ENCODE measurements around the gene CNNM4. TPM values are rescaled to one million over a fixed set of nuclear protein-coding genes. Genes with fewer than 3 reads are reported as not detected.

The CNNM4 gene
- total RNA-seq, 2 donors from 2014 or later: 9.2 to 13.9 TPM

DNA sequence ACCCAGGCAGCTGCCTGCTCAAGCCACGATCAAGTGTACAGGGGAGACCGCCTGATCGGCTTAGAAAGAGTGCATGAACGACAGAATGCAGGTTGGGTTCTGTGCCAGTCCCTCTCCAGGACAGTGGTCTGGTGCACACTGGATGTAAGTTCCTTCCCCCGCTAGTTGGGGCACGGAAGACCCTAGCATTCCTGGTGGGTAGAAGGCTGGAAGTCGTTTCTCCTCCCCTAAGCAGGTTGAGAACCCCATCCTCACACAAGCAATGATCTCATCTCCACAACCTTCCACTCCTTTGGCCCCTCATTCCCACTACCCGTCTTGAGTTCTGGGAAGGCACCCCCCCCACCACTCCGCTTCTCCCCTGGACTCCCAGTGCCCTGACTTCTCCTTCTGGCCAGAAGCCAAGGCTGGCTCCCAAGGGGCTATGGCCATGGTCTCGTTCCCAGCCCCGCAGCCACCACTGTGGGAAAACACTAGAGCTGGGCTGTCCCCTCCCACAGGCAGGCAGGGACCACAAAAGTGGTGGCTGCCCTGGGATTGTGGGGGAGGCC is 98.5 kb downstream of the CNNM4 start:
- WGBS: 33% methylated on average over 11 of the region's 11 CpGs
- no peak for DNase-seq (ENCODE audit: low spot score)
- H3K27me3 ChIP-seq (replicated peaks; ENCODE audit: insufficient read depth): no peaks in the 10 kb centered on the region
- H3K4me3 ChIP-seq: no peak overlapping the region
- no peaks in the 10 kb centered on the region for H3K9me3 ChIP-seq
- TF ChIP-seq POLR2A (IDR thresholded peaks at IDR 0.05) (no peak), POLR2AphosphoS5 (IDR thresholded peaks at IDR 0.05) (no peak)
- TF ChIP-seq, protein P1, sequence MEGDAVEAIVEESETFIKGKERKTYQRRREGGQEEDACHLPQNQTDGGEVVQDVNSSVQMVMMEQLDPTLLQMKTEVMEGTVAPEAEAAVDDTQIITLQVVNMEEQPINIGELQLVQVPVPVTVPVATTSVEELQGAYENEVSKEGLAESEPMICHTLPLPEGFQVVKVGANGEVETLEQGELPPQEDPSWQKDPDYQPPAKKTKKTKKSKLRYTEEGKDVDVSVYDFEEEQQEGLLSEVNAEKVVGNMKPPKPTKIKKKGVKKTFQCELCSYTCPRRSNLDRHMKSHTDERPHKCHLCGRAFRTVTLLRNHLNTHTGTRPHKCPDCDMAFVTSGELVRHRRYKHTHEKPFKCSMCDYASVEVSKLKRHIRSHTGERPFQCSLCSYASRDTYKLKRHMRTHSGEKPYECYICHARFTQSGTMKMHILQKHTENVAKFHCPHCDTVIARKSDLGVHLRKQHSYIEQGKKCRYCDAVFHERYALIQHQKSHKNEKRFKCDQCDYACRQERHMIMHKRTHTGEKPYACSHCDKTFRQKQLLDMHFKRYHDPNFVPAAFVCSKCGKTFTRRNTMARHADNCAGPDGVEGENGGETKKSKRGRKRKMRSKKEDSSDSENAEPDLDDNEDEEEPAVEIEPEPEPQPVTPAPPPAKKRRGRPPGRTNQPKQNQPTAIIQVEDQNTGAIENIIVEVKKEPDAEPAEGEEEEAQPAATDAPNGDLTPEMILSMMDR (IDR thresholded peaks at IDR 0.05): no peak
- H3K27ac ChIP-seq: peak overlapping the region; percentile 78 to 85
- H3K36me3 ChIP-seq: peaks cover 6 to 13% of the 10 kb centered on the region in 2 donors
- H3K4me1 ChIP-seq (replicated peaks): peaks cover 16% of the 10 kb centered on the region
- intact Hi-C loops (cut with DNase I): loop anchor here (5.0 kb wide), 1 partner anchor 42 kb away; the partner anchor contains the start of gene CNNM3

DNA sequence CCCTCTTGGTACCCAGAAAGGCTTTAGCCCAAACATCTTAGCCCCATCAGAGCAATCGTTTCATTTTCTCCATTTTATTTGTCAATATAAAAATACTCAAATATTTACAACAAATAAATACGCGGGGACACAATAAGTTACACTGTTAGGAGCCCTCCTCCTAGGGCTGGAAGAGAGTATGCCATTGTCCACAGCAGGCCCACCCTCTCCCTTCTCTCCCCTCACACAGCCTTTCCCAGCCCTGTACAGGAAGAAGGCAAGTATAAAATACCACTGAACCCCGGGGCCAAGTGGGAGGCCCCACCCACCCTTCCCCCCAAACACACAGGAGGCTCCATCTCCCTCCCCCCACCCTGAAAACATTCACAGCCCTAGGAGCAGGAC is 99.0 kb downstream of the CNNM4 start:
- H3K36me3 ChIP-seq: peaks cover 11 to 18% of the 10 kb centered on the region in 2 donors
- intact Hi-C loops (cut with DNase I): loop anchor here (5.0 to 10.0 kb wide), 2 partner anchors 42 to 325 kb away; partner anchors contain the start of genes ARID5A and CNNM3
- no peaks in the 10 kb centered on the region for H3K9me3 ChIP-seq
- peaks cover 16% of the 10 kb centered on the region for H3K4me1 ChIP-seq (replicated peaks)
- WGBS: 13% methylated on average over 4 of the region's 4 CpGs
- no peak overlapping the region for H3K4me3 ChIP-seq
- H3K27ac ChIP-seq: peak overlapping the region; percentile 78 to 85
- no peak for TF ChIP-seq POLR2A (IDR thresholded peaks at IDR 0.05)
- TF ChIP-seq, protein P1 (IDR thresholded peaks at IDR 0.05): no peak
- TF ChIP-seq POLR2AphosphoS5 (IDR thresholded peaks at IDR 0.05): no peak
- H3K27me3 ChIP-seq (replicated peaks; ENCODE audit: insufficient read depth): no peaks in the 10 kb centered on the region
- DNase-seq (ENCODE audit: low spot score): no peak

DNA sequence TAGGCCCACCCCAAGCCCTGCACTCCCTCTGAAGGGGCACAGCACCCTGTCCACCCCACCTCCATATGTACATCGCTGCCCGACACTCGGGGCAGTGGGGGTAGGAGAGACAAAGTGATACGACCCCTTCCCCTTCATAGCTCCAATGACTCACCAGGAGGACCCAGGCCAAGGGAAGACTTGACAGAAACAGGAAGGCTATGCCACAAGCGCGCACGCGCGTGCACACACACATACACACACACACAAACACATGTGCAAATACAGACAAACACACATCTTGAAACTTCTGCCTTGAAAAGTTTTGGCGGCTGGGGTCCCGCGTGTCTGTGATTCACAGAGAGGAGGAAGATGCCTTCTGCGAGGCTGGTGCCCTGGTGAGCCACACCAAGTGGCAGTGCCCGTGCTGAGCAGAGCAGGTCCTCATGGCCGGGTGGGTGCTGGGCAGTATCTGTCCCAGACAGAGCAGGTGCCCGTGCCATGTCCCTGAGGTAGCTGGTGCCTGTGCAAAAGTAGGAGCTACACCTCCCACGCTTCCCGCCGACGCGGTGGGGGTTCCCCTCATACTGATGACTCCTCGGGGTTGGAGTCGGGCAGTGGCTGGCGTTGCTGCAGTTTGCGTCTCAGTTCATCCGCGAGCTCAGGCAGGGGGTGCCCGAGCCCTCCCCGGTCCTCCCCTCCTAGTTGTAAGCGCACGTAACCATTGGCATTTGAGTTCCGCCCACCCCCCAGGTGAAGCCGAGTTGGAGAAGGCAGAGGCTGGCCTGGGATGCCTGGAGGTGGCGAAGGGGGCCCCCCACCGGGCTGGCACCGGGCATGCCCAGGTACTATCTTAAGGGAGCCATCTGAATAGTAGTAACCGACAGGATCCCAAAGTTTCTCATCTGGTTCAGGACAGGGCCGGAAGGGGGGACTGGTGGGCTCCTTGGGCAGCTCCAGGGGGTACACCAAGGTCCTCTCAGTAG is 99.6 kb downstream of the CNNM4 start:
- Histone ChIP-seq H3K4me1 (replicated peaks) (peaks cover 16% of the 10 kb centered on the region), H3K27ac (peak overlapping the region; percentile 78 to 85), H3K36me3 (peaks cover 15 to 25% of the 10 kb centered on the region in 2 donors), H3K9me3 (no peaks in the 10 kb centered on the region), H3K27me3 (replicated peaks; ENCODE audit: insufficient read depth) (no peaks in the 10 kb centered on the region), H3K4me3 (no peak overlapping the region)
- TF ChIP-seq POLR2AphosphoS5 (IDR thresholded peaks at IDR 0.05): peak; percentile 3
- TF ChIP-seq, protein P1 (IDR thresholded peaks at IDR 0.05): no peak
- no peak for DNase-seq (ENCODE audit: low spot score)
- 54% methylated on average over 37 of the region's 38 CpGs for WGBS
- intact Hi-C loops (cut with DNase I): loop anchor here (10.0 kb wide), 1 partner anchor 326 kb away; the partner anchor contains the start of gene ARID5A

DNA sequence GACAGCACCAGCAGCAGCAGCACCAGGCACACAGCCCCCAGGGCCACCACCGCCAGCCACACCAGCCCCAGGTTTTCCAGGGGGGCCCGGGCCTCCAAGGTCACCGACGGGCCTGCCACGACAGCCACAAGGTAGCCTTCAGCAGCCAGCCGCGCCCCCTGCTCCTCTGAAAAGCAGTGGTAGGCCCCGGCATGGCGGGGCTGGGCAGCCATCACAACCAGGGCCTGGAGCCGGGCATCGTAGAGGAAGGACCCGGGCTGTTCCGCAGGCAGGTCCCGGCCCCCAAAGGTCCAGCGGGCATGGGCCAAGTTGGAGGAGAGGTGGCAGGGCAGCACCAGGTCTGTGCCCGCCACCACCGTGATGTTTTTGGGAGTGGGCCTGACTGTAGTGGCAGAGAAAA is 100.4 kb downstream of the CNNM4 start:
- DNase-seq (ENCODE audit: low spot score): no peak
- TF ChIP-seq POLR2AphosphoS5 (IDR thresholded peaks at IDR 0.05) (no peak), POLR2A (IDR thresholded peaks at IDR 0.05) (no peak)
- TF ChIP-seq, protein P1 (IDR thresholded peaks at IDR 0.05): no peak
- intact Hi-C loops (cut with DNase I): loop anchor here (10.0 kb wide), 1 partner anchor 326 kb away; the partner anchor contains the start of gene ARID5A

More for the DNA sequence above, 100.4 kb downstream of the CNNM4 start:
- H3K27me3 ChIP-seq (replicated peaks; ENCODE audit: insufficient read depth): no peaks in the 10 kb centered on the region
- no peaks in the 10 kb centered on the region for H3K9me3 ChIP-seq
- WGBS: 88% methylated on average over 17 of the region's 17 CpGs
- peaks cover 15 to 28% of the 10 kb centered on the region in 2 donors for H3K36me3 ChIP-seq
- peaks cover 16% of the 10 kb centered on the region for H3K4me1 ChIP-seq (replicated peaks)
- no peak overlapping the region for H3K4me3 ChIP-seq
- no peak overlapping the region for H3K27ac ChIP-seq

MicroRNAs within 50 kb of the gene (microRNA counts, 767-probe panel; counts per million panel counts)
- microRNA hsa-miR-3127-5p: 0 to 431 counts per million in 2 donors

Small RNA genes within 50 kb of the gene (microRNA-seq; reads per million reads assigned to microRNA genes)
- 2.1 reads per million, percentile 30 among the genes with 10 or more reads in this experiment for gene MIR3127

Small RNA genes within 50 kb of the gene (small RNA-seq; reads per million reads assigned to genes)
- gene MIR3127: 0.60 to 1.6 reads per million in 2 donors

Other genes with a start within 250 kb of the CNNM4 start
- 10 to 100 TPM; 23.0 to 54.6 TPM for gene ARID5A, start 224.2 kb upstream of the CNNM4 start, total RNA-seq
- 10 to 100 TPM; 41.3 to 70.0 TPM for gene KANSL3, start 122.6 kb upstream of the CNNM4 start, total RNA-seq
- 1 to 10 TPM in 1 of 2 donors, under 1 TPM in 1; 0.59 to 2.3 TPM for gene FER1L5, start 118.1 kb upstream of the CNNM4 start, total RNA-seq
- 10 to 100 TPM; 26.1 to 26.8 TPM for gene LMAN2L, start 20.8 kb upstream of the CNNM4 start, total RNA-seq
- 10 to 100 TPM; 29.7 to 29.8 TPM for gene CNNM3, start 55.4 kb downstream of the CNNM4 start, total RNA-seq
- 10 to 100 TPM; 11.4 to 15.2 TPM for gene ANKRD23, start 83.1 kb downstream of the CNNM4 start, total RNA-seq
- gene ANKRD39, start 97.1 kb downstream of the CNNM4 start, total RNA-seq: 10 to 100 TPM; 21.2 to 38.7 TPM
- 10 to 100 TPM; 35.8 to 45.9 TPM for gene SEMA4C, start 109.2 kb downstream of the CNNM4 start, total RNA-seq
- gene FAM178B, start 225.7 kb downstream of the CNNM4 start, total RNA-seq: 10 to 100 TPM in 1 of 2 donors, not detected in 1; 13.9 TPM